T-helper 1 cell (primary cell): ENCODE measurements around the gene ANKRD11.
"Not testable (repeated sequence)": the region's sequence is repeated elsewhere in the genome, so short reads cannot be mapped to it uniquely, and the experiment has no call there.

Experiments used
- DNase-seq, 5 donors: peaks; one replicate each; pipeline ENCODE4 v3.0.0-alpha.2; 2012 to 2020

The ANKRD11 gene

GRCh38 chr16:89311636-89312035 lies 178.7 kb downstream of the ANKRD11 start:
- no peak for DNase-seq

GRCh38 chr16:89309438-89310122 lies 180.8 kb downstream of the ANKRD11 start:
- DNase-seq = no peak

- DNase-seq = peak in 2 of 5 donors; percentile 27 to 29
Observed at GRCh38 chr16:89308391-89309333, 181.7 kb downstream of the ANKRD11 start.

- no peak for DNase-seq
Observed at GRCh38 chr16:89307421-89307805, 182.9 kb downstream of the ANKRD11 start.

GRCh38 chr16:89306457-89307420 lies 183.6 kb downstream of the ANKRD11 start:
- not testable (repeated sequence) for DNase-seq

GRCh38 chr16:89304941-89305705 lies 185.2 kb downstream of the ANKRD11 start:
- DNase-seq = no peak

- DNase-seq = no peak
Observed at GRCh38 chr16:89304181-89304851, 186.0 kb downstream of the ANKRD11 start.

GRCh38 chr16:89303617-89304016 lies 186.7 kb downstream of the ANKRD11 start:
- DNase-seq = no peak

GRCh38 chr16:89300976-89301360 lies 189.4 kb downstream of the ANKRD11 start:
- DNase-seq = no peak

GRCh38 chr16:89300311-89300975 lies 189.9 kb downstream of the ANKRD11 start:
- DNase-seq = no peak

GRCh38 chr16:89299357-89300111 lies 190.8 kb downstream of the ANKRD11 start:
- DNase-seq = not testable (repeated sequence)

GRCh38 chr16:89298623-89299225 lies 191.6 kb downstream of the ANKRD11 start:
- no peak for DNase-seq

GRCh38 chr16:89297910-89298545 lies 192.3 kb downstream of the ANKRD11 start:
- no peak for DNase-seq

- DNase-seq = no peak
Observed at GRCh38 chr16:89297156-89297874, 193.0 kb downstream of the ANKRD11 start.

- DNase-seq = no peak
Observed at GRCh38 chr16:89295915-89296314, 194.4 kb downstream of the ANKRD11 start.

- DNase-seq = no peak
Observed at GRCh38 chr16:89295071-89295900, 195.1 kb downstream of the ANKRD11 start.

- DNase-seq = no peak
Observed at GRCh38 chr16:89294486-89294885, 195.9 kb downstream of the ANKRD11 start.
